Activated gamma-delta T cell treated with anti-CD3 and anti-CD28 coated beads, Interleukin-2, amount 50 U/mL, for 16 hours (primary cell): ENCODE measurements around the gene HRAS.

Experiments
- DNase-seq: peaks from one replicate; pipeline ENCODE4 v3.0.0-alpha.2; 2020; ENCODE audit warnings: low read depth

The HRAS gene

DNA sequence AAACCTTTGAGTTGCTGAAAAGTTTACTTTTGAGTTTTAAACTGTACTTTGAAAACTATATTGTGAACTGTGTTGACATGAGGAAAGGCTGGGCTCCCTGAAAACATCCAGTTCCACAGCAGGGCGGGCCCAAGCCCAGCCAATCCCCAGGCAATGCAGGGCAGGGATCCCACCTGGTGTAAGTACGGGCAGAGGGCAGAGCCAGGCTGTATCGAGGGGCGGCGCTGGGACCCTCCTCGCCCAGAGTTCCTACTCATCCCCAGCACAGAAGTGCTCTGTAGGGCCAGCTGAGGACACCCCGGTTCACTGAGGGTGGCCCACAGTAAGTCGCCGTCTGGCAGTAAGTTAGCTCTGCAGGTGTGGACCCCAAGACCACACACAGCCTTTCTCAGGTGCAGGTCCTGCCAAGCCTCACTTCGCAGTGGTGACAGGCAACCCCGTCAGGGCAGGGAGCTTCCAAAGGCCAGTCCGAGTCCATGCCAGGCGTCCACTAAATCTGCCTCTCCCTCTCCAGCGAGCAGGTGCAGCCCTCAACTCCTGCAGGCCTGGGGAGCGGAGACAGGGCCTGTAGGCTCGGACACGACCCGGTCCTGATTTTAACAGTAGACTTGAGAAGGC is 31.7 kb upstream of the HRAS start:
- no peak for DNase-seq

DNA sequence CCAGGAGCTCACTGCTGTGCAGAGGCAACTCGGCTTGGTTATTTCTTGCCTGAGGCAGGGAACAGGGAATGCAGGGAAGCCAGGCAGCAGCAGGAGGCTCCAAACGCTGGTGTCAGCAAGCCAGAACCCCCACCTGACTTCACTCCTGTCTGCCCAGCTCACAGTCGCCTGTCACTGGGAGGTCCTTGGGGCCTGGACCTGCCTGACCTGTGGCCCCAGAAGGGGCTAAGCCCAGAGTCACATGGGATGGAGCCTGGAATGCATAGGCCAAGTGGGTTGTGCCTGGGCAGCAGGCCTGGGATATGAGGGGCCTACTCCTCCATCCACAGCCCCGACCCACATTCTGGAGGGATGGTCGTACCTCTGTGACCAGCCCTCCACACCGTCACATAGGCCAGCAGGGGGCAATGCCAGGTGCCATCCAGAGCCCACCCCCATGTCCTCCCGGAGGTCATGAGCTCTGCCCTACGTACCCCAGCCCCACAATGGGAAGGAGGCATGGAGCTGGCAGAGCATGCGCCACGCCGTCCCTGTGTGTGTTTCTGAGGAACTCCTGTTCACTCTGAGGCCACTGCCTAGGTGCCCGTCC is 30.6 kb upstream of the HRAS start:
- DNase-seq: no peak

DNA sequence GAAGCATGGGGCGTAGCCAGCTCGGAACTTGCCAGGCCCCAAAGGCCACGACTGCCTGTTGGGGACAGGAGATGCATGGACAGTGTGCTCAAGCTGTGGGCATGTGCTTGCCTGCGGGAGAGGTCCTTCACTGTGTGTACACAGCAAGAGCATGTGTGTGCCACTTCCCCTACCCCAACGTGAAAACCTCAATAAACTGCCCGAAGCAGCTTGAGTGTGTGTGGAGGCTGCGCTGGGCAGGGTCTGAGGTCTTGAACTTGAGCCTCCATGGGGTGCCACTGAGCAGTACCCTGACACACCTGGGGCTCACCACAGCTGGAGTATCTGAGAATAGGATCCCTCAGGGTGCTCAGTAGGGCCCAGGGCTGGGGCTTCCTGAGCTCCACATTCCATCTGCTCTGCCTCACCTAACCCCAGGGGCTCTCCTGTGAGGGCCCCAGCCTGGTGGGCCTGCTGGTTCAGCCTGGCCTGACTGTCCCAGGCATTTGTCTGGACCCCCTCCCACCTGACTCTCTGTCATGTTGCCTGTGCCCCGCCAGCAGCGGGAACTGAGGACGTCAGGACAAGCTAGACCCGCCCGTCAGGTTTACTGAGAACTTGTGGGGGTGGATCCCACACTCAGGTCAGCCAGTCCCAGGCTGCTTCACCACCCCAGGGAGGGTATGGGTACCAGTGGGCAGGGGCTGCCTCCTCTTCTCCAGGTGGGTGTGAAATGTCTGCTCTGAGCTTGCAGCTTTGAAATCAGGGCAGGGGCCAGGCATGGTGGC is 28.6 kb upstream of the HRAS start:
- DNase-seq: no peak

- no peak for DNase-seq
These were observed 27.9 kb upstream of the HRAS start for GRCh38 chr11:563066-563811.

DNA sequence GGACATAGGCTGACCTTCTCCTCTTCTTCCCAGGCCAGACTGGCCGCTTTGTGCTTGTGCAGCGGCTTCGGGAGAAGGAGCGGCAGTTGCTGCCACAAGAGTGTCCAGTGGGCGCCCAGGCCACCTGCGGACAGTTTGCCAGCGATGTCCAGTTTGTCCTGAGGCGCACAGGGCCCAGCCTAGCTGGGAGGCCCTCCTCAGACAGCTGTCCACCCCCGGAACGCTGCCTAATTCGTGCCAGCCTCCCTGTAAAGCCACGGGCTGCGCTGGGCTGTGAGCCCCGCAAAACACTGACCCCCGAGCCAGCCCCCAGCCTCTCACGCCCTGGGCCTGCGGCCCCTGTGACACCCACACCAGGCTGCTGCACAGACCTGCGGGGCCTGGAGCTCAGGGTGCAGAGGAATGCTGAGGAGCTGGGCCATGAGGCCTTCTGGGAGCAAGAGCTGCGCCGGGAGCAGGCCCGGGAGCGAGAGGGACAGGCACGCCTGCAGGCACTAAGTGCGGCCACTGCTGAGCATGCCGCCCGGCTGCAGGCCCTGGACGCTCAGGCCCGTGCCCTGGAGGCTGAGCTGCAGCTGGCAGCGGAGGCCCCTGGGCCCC is 26.8 kb upstream of the HRAS start:
- DNase-seq: no peak

- DNase-seq: no peak
These were observed 26.0 kb upstream of the HRAS start for GRCh38 chr11:561148-562003.

DNA sequence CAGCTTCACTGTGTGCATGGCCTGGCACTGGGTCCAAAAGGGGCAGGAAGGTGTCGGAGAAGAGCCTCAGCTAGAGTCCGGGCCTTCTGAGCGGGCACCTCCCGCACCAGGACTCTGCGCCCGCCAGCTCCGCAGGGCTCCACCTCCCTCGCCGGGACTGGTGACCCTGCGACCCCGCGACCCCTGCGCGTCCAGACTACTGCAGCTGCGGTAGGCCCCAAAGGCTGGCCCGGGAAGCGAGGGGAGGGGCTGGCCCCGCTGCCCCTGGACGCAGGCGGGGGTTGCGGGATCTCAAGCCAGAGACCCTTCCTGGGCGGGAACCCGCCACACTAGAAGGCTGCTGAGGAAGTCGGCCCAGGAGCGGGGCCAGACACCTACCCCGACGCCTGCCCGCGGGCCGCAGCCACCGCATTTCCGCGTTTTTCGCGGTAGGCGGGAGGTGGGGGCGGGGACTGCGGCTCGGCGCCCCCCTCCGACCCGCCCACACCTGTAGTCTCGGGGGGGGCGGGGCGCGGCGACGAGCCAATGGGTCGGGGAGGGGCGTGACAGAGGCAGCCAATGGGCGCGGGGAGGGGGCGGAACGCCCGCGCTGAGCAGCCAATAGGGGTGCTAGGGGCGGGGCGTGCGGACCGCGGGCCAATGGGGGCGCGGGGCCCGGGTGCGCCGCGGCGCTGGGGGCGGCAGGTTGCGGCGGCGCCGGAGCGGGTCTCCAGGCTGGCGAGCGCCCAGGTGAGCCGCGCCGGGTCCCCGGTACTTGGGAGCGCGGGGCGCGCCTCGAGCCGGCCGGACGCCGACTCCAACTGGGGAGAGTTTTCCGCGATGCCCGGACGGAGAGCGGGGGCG is 25.1 kb upstream of the HRAS start, which contains the start of the genes LMNTD2 and RASSF7:
Gene LMNTD2 (minus strand): TSS at position 434 of the 843 bp plus-strand sequence. CDS start 22 bp downstream, at position 412.
Gene RASSF7 (plus strand): TSS at position 666 of the 843 bp plus-strand sequence. CDS start 799 bp downstream, outside the sequence.
- DNase-seq: peak; percentile 95

DNA sequence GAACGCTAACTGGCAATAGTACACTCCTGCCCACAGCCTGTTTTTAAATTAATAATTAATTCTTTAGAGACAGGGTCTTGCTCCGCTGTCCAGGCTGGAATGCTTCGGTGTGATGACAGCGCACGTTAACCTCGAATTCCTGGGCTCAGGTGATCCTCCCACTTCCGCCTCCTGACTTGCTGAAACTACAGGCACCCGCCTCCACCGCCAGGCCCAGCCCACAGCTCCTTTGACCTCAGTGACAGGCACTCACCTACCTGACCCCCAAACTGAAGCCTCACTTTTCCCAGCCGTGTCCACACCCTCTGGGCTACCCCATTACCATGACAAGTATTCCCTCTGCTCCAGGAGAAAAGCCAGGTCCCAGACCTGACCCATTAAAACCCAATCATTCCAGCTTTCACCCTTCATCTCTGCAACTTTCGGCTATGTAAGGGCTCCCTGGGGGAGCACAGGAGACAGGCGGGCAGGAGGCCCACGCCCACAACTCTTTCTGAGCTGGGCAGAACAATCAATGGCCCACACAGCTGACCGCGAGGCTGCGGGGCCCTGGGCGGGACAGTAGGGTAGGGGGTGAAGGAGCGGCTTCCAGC is 24.4 kb upstream of the HRAS start:
- DNase-seq: no peak

DNA sequence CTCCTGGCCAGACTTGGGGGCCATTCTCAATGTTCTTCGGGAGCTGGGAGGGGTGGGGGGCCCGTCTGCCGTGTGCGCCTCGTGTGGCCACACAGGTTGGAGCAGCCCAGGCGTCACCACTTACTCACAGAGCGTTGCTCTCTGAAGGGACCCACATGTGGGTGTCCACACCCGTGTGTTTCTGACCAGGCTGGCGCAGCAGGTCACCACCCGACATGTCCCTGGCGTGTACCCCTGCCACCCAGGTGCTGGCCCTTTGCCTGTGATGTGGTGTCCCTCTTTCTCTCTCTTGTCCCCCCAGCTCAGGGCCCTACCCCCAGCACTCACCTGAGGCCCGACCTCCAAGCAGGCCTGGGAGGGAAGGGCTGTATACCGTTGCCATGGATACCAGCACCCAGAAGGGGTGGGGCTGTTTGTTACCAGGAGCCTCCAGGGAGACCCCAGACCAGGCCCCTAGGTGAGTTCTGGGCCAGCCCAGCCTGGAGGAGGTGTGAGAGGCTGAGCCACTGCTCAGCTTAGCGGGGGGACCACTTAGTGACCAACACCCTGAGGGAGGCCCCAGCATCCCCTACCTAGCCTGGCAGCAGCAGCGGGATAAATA is 23.7 kb upstream of the HRAS start:
- DNase-seq: no peak

- no peak for DNase-seq
These were observed 23.1 kb upstream of the HRAS start for GRCh38 chr11:558503-558902.

DNA sequence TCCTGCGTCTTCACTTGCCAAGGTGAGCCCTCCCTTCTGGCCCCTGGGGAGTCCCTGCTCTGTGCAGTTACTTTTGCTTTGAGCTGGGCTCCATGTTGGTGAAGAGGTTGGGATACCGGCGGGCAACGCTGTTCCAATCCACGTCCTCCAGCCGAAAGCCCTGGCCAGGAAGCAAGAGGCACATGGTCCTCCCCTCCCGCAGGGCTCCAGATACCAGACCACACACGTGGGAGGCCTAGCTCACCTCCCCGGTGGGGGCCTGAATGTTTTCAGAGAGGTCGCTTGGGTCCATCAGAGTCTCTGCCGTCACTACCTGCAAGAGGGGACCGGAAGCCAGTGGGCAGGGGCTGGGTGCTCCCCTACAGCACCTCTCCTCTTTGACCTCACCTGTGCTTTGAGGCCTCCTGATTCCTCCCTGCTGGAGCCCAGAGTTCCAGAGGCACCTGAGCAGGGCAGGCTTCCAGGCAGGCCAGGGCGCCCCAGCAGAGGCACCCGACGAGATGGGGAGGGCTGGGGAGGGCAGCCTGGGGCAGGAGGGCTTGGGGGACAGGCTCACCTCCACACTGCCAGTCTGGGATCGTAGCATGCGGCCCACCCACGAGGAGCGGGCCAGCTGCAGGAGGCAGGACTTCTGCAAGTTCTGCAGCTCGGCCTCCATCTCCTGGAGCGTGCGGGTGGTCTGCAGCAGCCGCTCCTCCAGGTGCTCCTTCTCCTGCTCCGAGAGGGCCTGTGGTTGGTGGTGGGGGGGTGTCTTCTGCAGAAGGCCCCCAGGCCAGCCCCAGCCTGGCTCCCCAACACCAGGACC is 22.2 kb upstream of the HRAS start:
- DNase-seq: no peak

GRCh38 chr11:556662-557256 is 21.4 kb upstream of the HRAS start:
- no peak for DNase-seq

- no peak for DNase-seq
These were observed 20.6 kb upstream of the HRAS start for GRCh38 chr11:555780-556661.

DNA sequence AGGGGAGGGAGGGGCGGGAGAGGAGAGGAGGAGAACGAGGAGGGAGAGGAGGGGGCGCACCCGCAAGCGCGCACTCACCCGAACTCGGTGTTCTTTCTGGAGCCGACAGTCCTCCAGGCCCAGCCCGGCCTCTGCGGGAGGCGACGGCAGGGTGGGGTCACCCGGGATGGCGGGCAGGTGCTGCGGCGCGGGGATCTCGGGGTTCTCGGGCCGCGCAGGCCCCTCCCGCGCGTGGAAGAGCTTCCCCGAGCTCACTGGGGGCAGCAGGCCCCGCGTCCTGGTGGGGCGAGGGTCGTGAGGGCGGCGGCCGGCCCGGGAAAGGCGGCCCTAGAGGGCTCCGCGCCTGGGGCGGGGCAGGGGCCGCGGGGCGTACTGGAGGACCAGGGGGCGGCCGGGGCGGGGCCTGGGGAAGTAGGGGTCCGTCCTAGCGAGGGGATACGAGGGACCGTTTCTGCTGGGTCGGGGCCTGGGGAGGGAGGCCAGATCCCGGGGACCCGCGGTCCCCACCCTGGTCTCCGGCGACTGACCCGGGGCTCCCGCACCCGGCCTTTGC is 19.9 kb upstream of the HRAS start:
- DNase-seq: no peak

DNA sequence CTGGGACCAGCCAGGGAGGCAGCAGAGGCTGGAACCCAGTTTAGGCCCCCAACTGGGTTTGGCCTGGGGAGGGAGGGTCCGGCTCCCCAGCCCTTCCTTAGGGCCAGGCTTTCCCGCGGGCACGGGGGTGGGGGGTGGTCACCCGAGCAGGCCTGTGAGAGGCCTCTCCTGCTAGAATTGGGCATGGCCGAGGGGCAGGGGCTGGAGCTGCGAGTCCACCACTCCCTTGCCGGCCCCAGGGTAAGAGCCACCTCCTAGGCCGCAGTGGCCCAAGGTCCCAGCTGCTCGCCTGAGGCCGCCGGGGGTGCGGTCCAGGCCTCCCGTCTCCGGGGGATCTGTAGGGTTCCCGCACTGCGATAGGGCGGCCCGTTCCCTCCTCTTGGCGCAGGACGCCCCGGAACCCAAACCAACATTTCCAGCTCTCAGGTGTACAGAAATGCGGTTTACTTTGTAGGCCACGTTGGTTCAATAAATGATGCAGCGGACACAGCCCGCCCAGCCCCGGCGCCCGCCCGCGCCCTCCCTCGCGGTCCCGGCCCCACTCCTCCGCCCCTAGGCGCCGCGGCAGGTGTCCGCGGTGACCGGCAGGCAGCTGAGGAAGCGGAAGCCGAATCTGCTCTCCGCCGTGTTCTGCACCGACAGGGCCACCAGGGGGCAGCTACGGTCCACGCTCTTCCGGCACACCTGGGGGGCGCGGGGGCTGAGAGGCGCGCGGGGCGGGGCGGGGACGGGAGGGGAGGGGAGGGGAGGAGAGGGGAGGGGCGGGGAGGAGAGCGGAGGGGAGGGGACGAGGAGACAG is 19.3 kb upstream of the HRAS start:
- peak; percentile 64 for DNase-seq

GRCh38 chr11:553988-554340 is 18.6 kb upstream of the HRAS start:
- no peak for DNase-seq
